Stimulated activated CD4-positive, alpha-beta T cell treated with anti-CD3 and anti-CD28 coated beads, Interleukin-2, amount 100 ng/mL, for 48 hours (primary cell): Measurements from ENCODE around the gene TMEM175.
A peak's percentile ranks its signal among the peaks of the same experiment; 100 is the strongest.

Experiments
- DNase-seq, 2 donors: peaks; one replicate each; pipeline ENCODE4 v3.0.0-alpha.2; 2020

The TMEM175 gene, protein sequence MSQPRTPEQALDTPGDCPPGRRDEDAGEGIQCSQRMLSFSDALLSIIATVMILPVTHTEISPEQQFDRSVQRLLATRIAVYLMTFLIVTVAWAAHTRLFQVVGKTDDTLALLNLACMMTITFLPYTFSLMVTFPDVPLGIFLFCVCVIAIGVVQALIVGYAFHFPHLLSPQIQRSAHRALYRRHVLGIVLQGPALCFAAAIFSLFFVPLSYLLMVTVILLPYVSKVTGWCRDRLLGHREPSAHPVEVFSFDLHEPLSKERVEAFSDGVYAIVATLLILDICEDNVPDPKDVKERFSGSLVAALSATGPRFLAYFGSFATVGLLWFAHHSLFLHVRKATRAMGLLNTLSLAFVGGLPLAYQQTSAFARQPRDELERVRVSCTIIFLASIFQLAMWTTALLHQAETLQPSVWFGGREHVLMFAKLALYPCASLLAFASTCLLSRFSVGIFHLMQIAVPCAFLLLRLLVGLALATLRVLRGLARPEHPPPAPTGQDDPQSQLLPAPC

DNA sequence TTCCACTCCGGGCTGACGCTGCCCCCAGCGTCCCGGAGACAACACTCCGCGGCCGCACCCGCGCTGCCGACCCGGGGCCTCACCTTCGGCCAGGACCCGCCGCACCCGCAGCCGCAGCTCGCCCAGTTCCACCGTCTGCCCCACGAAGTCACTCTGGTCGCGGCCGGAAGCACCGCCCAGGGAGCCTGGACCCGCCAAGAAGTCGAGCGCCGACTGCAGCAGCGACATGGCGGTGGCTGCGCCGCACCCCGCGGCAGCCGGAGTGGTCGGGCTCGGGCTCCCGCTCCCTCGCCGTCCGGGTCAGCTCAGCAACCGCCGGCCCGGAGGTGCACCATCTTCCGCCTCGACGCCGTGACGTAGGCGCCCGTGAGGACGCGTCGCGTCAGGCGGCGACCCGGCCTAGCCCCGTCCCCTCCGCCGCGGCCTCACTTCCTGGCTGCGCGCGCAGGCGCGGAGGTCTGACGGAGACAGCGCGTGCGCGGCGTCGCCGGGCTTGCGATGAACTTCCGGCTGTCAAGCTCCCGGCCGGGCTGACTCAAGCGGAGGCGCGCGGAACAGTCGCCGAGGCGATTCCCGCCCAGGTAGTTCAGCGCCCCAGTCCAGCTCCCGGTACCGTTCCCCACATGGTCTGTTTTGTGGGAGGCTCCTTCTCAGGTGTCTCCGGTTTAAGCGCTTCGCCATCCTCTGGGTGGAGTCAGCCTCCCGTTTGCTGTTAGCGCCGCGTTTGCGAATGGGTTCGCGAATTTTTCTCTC is at the start of gene TMEM175, which contains the start of gene GAK:
Gene TMEM175 (plus strand): TSS at position 501 of the 753 bp plus-strand sequence. CDS start 15,280 bp downstream, outside the sequence.
Gene GAK (minus strand): TSS at position 357 of the 753 bp plus-strand sequence. CDS start 129 bp downstream, at position 228.
- DNase-seq = peak; percentile 96 to 98

- no peak for DNase-seq
These were observed 49.6 kb upstream of the TMEM175 start for GRCh38 chr4:882646-883045.

DNA sequence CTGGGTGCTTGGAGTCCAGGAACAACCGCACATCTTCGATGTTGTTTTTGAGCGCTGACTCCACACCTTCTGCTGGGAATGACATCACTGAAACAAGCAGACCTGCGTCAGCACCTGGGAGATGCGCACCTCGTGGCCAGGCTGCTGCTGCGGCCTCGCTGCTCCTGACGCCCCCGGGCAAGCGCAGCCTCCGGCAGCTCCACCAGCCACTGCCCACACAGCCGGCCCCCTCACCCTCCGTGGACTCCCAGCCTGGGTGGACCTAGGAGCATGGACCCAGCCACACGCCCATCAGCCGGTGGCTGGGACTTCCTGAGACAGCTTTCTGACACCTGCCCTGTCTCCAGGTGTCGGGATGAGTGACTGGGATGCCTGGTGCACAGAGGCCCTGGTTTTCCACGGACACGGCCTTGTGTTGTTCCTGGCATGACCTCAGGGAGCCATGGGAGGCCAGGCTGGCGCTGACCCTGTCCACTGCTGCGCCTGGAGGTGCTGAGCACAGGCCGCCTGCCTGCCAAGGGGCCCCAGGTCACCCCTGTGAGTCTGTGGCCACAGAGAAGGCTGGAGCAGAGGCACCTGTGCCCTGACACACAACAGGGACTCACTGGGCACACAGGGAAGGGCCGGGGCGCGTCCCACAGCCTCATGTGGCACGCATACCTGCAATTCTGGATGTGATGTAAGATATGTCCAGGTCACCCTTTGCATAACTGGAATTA is 48.7 kb upstream of the TMEM175 start:
- no peak for DNase-seq

DNA sequence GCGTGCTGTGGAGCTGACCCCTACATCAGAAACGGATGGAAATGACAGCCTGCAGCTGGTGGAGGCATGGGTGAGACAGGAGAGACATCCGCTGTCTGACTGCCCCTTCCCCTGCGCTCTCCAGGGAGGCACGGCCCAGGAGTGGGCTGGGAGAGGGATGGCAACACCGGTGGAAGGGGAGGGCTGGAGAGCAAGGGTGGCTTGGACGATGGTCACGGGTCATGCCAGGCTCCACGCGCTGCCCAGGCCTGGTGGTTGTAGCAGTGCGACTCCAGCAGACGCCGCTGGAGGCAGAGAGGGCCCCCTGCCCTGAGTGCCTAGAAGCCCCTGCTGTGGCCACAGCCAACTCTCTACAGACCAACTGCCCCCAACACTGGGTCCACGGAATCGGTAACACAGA is 48.0 kb upstream of the TMEM175 start:
- DNase-seq = no peak

DNA sequence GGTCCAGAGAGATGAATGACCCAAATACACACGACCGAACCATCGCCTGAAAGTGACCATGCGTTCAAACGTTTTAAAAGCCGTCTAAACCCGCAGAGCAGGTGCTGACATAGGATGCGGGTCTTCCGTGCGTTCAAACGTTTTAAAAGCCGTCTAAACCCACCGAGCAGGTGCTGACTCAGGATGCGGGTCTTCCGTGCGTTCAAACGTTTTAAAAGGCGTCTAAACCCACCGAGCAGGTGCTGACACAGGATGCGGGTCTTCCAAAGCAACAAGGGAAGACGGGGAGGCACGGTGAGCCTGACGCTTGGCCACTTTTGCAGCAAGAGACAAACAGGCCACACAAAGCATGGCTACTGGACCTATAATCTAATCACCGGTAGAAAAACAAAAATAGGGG is 47.4 kb upstream of the TMEM175 start:
- no peak for DNase-seq

DNA sequence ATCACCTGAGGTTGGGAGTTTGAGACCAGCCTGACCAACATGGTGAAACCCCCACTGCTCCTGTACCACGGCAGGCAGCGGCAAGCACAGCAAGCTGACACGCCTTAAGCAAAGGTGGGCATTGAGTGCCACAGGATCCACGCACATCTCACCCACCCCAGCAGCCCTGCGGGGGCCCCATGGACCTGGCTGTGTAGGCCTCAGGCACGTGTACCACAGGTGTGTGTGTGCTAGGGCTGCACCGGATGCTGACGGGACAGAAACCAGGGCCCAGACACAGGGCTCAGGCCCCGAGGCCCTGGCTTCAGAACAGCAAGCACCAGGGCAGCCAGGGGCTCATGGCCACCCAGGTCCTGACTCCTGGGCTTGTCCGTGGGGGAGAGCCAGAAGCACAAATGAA is 46.9 kb upstream of the TMEM175 start:
- DNase-seq = no peak

- no peak for DNase-seq
These were observed 46.0 kb upstream of the TMEM175 start for GRCh38 chr4:886244-886643.

- no peak for DNase-seq
These were observed 45.1 kb upstream of the TMEM175 start for GRCh38 chr4:887034-887763.

GRCh38 chr4:888029-888428 is 44.2 kb upstream of the TMEM175 start:
- no peak for DNase-seq

DNA sequence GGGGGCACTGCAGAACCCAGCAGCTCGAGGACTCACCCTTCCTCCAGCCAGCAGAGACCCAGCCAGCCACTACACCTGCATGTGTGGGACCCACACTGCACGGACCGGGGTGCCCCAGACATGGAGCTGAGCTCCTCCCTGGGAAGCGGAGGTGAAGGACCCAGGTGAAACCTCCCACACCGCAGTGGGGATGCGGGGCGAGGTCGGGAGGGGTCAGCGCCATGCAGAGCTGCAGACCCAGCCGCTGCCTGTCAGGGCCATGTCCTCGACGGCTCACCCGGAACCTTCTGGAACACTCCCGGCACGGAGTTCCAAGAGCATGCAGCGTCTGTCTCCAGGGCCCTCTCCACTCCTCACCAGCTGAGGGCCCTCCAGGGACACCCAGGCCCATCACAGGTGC is 42.7 kb upstream of the TMEM175 start:
- DNase-seq = no peak

- DNase-seq = no peak
These were observed 42.1 kb upstream of the TMEM175 start for GRCh38 chr4:890036-890695.

DNA sequence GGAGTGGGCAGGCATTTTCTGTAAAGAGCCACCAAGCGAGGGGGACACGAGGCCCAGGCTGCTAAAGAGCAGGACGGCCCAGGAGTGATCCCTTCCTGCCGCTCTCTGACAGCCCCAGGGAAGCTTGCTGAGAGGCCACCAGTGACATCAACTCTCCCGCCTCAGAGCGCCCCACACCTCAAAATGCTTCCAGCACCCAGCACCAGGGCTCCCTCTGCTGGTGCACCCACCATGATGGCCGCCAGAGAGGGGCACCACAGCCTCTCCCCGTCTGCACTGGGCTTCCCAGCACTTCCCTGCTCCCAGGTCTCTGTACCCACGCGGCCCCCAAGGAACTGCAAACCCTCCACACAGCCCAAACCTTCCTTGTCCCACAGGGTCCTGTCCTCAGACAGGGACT is 40.5 kb upstream of the TMEM175 start:
- peak in 1 of 2 donors; percentile 25 for DNase-seq

GRCh38 chr4:892780-893179 is 39.5 kb upstream of the TMEM175 start:
- no peak for DNase-seq

DNA sequence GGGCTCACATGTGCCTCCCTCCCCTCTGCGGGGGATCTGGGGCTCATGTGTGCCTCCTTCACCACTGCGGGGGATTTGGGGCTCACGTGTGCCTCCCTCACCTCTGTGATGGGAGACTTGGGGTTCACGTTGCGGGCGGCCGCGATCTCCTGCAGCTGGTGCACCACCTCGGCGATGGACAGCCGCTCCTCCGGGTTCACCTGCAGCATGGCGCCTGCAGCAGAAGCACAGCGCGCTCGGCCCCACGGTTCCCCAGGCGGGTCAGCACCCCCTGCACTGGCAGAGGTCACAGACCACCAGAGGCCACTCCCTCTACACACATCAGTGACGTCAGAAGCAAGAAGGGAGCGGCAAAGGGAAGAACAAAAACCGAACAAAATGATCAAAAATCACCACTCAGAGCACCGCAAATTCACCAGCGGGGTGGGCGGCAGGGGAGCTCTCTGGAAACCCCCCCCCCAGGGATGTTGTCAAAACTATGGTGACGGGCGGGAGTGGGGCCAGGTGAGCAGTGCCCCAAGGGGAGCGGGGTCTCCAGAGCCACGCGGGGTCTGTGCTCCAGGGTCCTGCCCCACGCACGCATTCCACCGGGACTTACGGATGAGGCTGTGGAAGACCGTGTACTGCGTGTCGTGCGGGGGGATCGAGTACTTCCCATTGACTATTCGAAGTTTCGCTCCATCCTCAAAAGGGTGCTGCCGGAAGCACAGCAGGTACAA is 38.8 kb upstream of the TMEM175 start:
- DNase-seq = no peak

- no peak for DNase-seq
These were observed 38.1 kb upstream of the TMEM175 start for GRCh38 chr4:893995-894705.

DNA sequence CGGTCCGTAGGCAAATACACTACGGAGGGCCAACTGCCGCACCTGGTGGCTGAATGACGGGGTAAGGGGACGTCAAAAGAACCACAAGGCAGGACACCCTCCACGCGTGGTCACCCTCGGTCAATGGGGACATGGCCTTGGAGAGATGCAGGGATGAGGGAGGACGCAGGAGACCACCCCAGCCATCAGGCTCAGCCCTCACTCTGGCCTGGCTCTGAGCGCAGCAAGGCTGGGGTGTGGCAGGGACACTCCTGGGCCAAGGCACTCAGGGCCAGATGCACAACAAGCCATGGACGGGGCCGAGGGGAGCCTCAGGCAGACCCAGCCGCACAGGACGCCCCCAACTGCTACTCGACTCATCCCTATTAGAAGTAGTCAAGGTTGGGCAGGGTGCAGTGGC is 36.7 kb upstream of the TMEM175 start:
- DNase-seq = no peak

DNA sequence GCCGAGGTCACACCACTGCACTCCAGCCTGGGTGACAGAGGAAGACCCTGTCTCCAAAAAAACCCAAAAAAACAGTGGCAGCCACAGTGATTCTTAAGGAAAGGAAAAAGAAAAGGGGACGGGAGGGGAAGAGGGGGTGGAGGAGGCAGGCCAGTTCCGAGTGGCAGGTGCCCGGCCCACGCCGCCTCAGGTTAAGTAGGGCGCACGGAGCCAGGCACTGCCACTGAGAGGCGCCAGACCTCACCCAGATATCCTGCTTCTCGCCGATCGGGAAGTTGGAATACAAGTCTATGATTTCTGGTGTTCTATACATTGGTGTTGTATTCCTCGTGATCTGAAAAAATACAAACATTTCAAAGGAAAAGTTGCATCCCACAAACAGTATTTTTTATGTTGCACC is 36.0 kb upstream of the TMEM175 start:
- DNase-seq = no peak

DNA sequence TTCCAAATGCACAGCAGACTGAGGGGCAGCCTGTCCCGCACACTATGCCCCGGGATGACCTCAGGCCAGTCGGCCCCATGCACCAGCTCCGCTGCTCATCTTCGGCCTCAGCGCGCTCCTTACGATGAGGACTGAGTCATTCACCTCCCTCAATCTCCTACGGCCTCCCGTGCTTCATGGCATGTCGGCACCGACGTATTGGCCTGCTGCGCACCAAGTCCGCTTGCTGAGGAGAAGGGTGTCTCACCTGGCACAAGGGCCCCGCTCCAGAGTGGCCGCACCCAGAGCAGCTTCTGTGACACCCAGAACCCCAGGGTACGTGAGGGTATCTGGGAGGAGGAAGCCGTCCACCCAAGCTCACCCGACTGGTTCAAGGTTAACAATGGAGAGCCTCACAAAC is 35.6 kb upstream of the TMEM175 start:
- no peak for DNase-seq

GRCh38 chr4:898123-898522 is 34.1 kb upstream of the TMEM175 start:
- DNase-seq = no peak

- no peak for DNase-seq
These were observed 33.2 kb upstream of the TMEM175 start for GRCh38 chr4:898869-899555.
